Retina (tissue), 1 donor: ENCODE data around the gene NBPF6.
"Not testable (repeated sequence)": the region's sequence is repeated elsewhere in the genome, so short reads cannot be mapped to it uniquely, and the experiment has no call there.

Experiments
- DNase-seq: peaks from one replicate; pipeline ENCODE4 v3.0.0-alpha.2; 2016

NBPF6 gene

GRCh38 chr1:108502624-108503023, 52.5 kb downstream of the NBPF6 start:
- no peak for DNase-seq

GRCh38 chr1:108503062-108503733, 53.1 kb downstream of the NBPF6 start:
- DNase-seq: no peak

- DNase-seq: no peak
Observed at GRCh38 chr1:108504447-108504846, 54.3 kb downstream of the NBPF6 start.

GRCh38 chr1:108505763-108506070, 55.6 kb downstream of the NBPF6 start:
- DNase-seq: no peak

- DNase-seq: no peak
Observed at GRCh38 chr1:108511764-108512163, 61.6 kb downstream of the NBPF6 start.

GRCh38 chr1:108512239-108513043, 62.3 kb downstream of the NBPF6 start:
- DNase-seq: peak; percentile 20

- no peak for DNase-seq
Observed at GRCh38 chr1:108513044-108513415, 62.9 kb downstream of the NBPF6 start.

- not testable (repeated sequence) for DNase-seq
Observed at GRCh38 chr1:108513914-108514313, 63.8 kb downstream of the NBPF6 start.

- not testable (repeated sequence) for DNase-seq
Observed at GRCh38 chr1:108517301-108517897, 67.3 kb downstream of the NBPF6 start.
